Measurements from ENCODE around the gene MPPED1.
A peak's percentile ranks its signal among the peaks of the same experiment; 100 is the strongest.

The MPPED1 gene, protein sequence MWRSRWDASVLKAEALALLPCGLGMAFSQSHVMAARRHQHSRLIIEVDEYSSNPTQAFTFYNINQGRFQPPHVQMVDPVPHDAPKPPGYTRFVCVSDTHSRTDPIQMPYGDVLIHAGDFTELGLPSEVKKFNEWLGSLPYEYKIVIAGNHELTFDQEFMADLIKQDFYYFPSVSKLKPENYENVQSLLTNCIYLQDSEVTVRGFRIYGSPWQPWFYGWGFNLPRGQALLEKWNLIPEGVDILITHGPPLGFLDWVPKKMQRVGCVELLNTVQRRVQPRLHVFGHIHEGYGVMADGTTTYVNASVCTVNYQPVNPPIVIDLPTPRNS

DNA sequence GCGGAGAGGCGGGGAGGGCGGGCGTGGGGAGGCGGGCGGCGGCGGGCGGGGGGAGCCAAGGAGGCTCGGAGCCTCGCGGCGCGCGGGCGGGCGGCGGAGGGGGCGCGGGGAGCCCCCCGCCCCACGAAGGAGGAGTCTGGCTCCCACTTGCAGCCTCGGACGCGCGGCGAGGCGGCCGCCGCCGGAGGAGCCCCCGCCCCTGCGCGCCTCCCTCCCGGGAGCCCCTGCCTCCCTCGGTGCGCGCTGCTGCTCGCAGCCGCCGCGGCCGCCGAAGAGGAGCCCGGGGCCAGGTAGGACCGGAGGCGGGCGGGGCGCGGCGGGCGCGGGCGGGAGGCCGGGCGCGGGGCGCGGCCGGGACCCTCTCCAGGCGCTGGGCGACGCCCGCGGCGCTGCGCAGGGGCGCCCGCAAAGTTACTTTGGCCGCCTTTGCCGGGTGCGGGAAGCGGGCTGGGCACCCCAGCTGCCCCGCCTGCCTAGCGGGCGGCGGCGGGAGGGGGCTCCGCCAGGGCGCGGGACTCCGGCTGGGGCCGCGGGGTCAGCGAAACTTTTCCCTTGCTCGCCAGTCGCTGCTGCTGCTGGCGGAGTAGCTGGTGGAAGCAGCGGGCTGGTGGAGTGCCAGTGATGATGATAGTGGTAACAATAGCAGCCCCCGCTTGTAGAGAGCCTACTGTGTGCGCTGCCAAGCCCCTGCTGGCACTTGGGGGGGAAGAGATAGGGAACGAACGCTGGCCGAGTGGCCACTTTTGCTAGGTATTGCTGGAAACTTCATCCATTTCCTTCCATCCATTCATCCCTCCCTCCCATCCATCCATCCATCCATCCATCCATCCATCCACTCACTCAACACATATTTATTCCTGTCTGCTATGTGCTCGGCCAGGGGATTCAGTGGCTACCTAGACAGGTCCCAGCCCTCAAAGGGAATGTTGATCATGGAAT, at the start of gene MPPED1:
Gene MPPED1 (plus strand): TSS at position 146 of the 939 bp plus-strand sequence. CDS start 12,972 bp downstream, outside the sequence.
- no peak for DNase-seq (ENCODE audit: low read depth)

GRCh38 chr22:43363315-43364168, 48.3 kb upstream of the MPPED1 start:
- DNase-seq (ENCODE audit: low read depth) = no peak

GRCh38 chr22:43364169-43364435, 47.7 kb upstream of the MPPED1 start:
- no peak for DNase-seq (ENCODE audit: low read depth)

DNA sequence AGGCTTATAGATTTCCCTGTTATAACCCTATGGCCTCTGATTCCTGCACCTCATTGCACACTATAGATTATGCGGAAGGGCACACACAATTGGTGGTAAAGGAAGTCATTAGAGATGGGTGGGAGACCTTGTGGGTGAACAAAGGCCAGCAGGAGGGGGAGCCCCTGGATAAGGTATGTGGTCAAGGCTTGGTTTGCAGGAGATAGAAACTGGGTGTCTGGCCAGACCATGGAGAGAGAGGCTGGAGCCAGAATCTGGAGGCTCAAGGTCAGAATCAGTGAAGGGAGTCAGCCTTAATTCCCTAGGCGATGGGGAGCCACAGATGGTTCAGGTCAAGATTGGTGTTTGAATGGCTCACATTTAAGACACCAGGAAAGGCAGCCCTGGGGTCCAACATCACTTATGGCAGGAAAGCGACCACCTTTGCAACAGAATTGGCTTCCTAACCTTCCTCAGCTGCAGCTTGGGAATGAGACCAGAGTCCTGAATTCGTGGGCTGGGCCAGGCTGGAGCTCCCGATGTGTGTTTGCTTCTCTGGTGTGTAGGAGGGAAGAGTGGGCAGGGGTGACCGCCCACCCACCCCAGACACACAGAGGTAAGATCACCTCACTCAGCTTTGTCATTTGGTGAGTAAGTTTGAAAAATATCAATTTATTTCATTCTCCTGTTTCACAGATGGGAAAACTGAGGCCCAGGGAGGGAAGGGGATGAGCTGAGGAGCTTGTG, 45.9 kb upstream of the MPPED1 start:
- no peak for DNase-seq (ENCODE audit: low read depth)

DNA sequence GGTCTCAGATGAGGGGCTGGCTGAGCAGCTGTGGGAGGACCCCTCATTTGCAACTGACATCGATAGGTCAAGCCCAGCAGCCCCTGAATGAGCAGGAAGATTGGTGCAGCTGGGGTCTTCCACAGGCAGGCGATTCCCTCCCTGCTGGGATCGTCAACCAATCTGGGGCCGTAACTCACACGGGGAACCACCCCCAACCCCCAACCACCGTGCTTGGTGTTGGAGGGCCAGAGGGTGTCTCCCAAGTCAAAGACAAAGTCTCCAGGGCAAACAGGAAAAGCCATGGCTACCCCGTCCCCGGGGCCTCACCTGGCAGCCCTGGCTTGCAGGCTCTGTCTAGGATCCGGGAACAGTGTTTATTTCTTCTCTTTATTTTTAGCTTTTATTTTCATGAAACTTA, 41.8 kb upstream of the MPPED1 start:
- no peak for DNase-seq (ENCODE audit: low read depth)

- DNase-seq (ENCODE audit: low read depth) = no peak
Measured at GRCh38 chr22:43375951-43376455, 35.8 kb upstream of the MPPED1 start.

DNA sequence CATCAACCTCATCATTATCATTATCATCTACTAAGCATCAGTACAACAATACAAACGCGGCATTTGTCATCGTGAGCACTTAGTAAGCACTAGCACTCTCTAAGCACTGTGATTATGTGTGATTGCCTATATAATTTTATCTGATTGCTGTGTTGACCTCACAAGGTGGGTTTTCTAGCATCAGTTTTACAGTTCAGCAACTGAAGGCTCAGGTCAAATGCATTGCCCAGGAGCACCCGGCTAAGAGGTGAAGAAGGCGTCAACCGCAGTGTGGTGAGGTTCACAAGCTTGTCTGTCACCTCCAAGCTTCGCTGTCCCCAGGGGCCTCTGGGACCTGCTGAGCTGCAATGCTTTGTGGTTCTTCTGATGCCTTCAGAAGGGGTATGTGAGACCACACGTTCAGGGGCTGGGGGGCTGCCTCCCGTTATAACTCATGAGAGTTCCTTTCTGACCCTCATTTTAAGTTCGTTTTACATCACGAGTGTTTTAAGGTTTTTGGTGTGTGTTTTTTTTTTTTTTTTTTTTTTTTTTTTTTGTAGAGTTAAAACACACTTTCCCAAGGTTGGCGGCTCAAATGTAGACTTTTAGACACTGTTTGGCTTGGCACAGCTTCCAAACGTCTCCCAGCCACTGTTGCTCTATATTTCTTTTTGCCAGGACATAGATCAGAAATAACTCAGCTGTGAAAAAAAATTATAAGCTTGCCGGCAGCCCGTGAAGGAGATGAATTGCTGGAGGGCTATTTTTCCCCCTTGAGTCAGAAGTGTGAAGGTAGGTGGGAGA, 34.9 kb upstream of the MPPED1 start:
- no peak for DNase-seq (ENCODE audit: low read depth)

- no peak for DNase-seq (ENCODE audit: low read depth)
Measured at GRCh38 chr22:43377548-43377895, 34.3 kb upstream of the MPPED1 start.

DNA sequence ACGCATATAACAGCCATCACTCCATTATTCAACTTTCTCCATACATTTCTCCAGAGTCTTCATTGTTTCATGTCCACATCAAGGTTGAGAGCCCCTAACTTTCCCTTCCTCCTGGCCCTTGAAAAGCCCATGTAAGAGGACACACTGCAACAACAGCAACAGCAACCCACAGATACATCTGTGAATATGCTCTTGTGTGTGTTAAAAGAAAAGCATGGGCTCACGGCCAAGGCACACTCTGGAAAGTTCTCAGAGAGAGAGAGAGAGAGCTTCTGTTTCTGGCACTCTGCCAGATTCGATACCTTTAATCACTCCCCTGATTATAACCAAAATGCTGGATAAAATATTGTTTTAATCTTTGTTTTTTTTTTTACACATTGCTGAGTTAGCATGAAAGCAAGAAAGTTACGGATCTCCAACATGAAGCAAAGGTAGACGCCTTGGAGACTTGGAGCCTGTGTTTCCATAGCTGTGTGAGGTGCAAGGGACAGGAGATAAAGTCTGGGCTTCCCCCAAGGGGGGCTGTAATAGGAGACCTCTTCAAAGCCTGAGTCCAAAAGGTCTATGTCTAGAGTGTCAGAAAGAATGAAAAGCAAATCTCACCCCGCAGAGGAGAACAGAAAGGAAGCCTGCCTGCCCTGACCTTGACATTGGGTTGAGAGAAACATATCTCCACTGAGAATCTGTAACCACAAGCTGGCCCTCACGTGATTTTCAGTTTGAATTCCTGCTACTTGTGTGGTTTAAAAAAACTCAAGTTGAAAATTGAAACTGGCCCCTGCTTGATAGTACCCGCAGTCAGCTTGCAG, 33.7 kb upstream of the MPPED1 start:
- no peak for DNase-seq (ENCODE audit: low read depth)

- DNase-seq (ENCODE audit: low read depth) = no peak
Measured at GRCh38 chr22:43381693-43382092, 30.1 kb upstream of the MPPED1 start.

GRCh38 chr22:43384863-43385262, 27.0 kb upstream of the MPPED1 start:
- no peak for DNase-seq (ENCODE audit: low read depth)

GRCh38 chr22:43385770-43386641, 25.8 kb upstream of the MPPED1 start:
- peak; percentile 46 for DNase-seq (ENCODE audit: low read depth)

GRCh38 chr22:43387815-43388214, 24.0 kb upstream of the MPPED1 start:
- DNase-seq (ENCODE audit: low read depth) = no peak

- peak; percentile 55 for DNase-seq (ENCODE audit: low read depth)
Measured at GRCh38 chr22:43388420-43388851, 23.4 kb upstream of the MPPED1 start.

GRCh38 chr22:43389227-43389836, 22.5 kb upstream of the MPPED1 start:
- no peak for DNase-seq (ENCODE audit: low read depth)

GRCh38 chr22:43390166-43390565, 21.6 kb upstream of the MPPED1 start:
- no peak for DNase-seq (ENCODE audit: low read depth)

- DNase-seq (ENCODE audit: low read depth) = no peak
Measured at GRCh38 chr22:43390872-43391271, 20.9 kb upstream of the MPPED1 start.

DNA sequence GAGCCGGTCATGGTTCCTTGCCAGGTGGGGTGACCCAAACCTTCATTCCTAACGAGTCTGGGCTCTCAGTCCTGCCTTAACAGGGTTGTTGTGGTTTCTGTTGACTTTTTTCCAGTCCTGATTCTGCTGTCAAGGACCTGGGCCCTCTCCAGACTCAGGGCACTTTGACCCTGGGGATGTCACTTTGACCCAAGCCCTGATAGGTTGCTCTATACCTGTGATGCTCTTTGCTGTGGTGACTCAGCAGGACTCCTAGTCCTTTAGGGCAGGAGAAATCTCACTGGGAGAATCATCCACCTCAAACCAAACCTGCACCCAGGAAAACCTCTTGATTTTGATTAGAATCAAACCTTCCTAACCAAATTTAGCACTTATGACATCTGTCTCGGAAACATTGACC, 20.5 kb upstream of the MPPED1 start:
- no peak for DNase-seq (ENCODE audit: low read depth)
